Peyer's patch (tissue), 4 donors: ENCODE measurements around the gene CEP128.

Experiments
- CTCF ChIP-seq, 6 experiments: fragments of 450-650 bp in 4 of 6; fragments of 200-600 bp in 2 of 6; sonication (generic) in 1 of 6; IDR thresholded peaks; one replicate each; pipeline ENCODE4 v1.5.1; 2017 to 2019; ENCODE audit warnings: antibody characterized with exemption in 6 of 6, mild to moderate bottlenecking in 3 of 6, moderate library complexity in 1 of 6
- POLR2A ChIP-seq, 2 donors: fragments of 450-650 bp; IDR thresholded peaks; one replicate each; pipeline ENCODE4 v1.5.1; 2017; ENCODE audit warnings: antibody characterized with exemption in 2 of 2, mild to moderate bottlenecking in 2 of 2, moderate library complexity in 2 of 2

DNA sequence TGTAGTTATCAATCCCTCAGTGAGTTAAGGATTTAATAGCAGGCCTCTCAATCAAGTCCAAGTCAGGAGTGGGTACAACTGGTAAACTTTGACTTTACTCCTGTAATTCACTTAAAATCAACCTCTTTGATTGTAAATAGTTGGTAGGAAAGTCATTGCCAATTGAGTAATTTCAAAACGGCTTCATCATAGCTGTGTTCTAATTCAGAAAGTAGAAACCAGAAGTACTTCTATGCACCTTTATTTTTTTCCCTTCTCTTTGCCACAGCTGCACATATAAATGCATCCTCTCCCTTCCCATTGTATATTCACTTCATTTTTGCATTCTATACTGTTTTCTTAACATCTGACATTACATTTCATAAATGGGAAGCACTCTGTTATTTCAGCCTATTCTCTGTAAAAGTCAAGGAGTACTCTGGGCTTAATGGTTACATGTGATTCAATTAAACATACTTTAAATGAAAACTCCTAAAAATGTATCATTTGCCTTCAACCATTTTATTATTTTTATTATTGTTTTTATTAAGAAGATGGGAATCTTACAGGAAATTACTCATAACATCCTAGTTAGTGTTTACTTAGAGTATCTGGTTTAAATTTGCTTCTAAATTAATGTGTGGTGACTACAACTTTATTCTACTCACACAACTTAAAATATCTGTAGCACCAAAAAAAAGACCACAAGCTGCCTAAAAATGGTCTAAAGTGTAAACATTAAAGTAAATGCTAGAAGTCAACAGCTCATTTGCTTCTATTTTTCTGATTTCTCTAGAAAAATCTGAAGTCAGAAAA is 171.2 kb downstream of the CEP128 start:
- TF ChIP-seq CTCF (IDR thresholded peaks at IDR 0.05) (no peak), POLR2A (IDR thresholded peaks at IDR 0.05) (no peak)
